ENCODE measurements around the gene PRSS21.

Gene PRSS21

DNA sequence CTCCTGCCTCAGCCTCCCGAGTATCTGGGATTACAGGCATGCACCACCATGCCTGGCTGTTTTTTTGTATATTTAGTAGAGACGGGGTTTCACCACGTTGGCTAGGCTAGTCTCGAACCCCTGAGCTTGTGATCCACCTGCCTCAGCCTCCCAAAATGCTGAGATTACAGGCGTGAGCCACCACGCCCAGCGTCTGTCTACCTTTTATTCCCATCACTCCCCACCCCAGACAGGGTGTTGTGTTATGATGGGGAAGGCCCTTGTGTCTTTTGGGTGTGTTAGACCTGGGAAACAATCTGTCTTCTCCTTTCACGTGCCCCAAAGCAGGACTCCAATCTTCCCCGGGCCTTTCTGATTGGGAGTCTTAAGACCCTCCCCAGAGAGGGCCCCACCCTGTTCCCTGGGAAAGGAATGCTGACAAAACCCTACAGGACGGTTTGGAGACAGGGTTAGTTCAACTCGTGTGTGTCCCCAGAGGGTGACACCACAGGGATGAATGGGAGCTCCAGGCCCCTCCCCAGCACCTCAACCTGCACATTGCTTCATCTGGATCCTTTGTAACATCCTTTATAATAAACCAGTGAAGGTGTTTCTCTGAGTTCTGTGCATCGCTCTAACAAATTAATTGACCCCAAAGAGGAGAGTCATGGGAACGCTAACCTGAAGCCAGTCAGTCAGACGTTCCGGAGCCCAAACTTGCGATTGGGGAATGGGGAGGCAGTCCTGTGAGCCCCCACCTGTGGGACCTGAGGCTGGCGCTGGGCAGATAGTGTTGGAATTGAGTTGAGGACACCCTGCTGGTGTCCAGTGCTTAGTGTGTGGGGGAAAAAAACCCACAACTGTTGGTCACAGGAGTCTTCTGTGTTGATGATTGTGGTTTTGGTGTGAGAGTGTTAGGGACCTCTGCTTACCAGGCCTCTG lies 36.8 kb upstream of the PRSS21 start:
- DNase-seq, result no peak

GRCh38 chr16:2782583-2783351 lies 34.3 kb upstream of the PRSS21 start:
- no peak for DNase-seq

GRCh38 chr16:2783581-2784357 lies 33.3 kb upstream of the PRSS21 start:
- no peak for DNase-seq

DNA sequence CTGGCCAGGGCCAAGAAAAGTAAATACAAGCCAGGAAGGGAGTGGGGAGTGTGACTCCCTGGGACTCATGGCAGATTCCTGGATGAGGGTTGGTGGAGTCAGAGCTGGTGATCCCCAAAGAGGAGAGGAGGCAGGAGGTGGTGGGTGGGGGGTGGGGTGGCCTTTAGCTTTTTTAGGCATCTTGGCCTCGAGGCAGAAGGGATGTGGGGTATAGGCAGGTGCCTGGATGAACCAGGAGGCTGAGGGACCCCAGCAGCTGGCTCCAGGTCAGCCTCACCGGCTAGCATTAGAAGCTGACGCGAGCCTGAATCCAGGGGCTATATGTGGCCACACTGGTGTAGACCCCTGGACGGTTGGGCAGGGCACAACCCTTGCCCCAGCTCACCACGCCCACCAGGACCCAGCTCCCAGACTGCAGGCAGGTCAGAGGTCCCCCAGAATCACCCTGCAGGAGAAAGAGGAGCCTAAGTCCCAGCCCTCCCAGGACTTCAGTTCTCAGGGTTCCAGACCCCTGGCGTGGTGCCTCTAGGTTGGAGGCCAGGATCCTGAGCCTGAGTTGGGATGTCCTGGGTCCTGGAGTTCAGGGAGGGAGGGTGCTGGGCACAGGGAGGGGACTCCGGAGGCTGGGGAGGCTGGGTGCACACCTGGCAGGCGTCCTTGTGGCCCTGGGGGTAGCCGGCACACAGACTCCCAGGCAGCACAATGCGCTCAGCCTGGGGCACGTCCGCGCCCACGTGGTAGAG lies 32.5 kb upstream of the PRSS21 start:
- DNase-seq, result no peak

DNA sequence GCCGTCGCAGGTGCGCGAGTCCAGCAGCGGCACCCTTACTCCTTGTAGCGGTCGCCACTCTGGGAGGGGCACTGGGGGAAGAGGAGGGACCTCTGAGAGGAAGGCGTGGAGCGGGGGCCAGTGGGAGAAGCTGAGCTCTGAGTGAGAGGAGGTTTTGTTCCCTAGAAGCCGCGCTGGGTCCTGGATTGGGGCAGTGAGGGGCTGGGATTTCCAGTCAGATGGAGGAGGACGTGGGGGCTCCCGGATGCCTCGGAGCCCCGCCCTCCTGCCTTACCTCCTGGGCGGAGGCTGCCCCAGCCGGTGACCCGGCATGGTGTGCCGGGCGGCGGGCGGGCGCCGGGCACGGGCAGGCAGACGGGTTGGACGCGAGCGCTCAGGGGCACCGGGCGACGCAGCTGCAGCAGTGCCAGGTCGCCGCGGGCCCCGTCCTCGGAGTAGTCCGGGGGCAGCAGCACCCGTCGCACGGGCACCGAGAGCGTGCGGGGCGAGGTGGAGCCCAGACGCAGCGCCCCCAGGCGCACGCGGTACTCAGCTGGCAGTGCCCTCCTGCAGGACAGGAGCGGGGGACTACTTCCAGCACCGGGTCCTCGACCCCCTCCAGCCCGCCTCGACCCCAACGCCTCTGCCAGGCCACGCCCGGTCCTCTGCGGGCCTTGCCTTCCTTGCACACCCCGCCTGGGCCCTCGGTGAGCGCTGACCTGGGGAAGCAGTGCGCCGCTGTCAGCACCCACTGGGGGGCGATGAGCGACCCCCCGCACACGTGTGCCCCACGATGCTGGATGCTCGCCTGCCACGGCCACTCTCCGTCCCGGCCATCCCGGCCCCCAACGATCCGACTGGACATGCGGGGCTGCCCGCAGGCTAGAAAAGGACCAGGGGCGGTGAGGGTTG lies 31.7 kb upstream of the PRSS21 start:
- no peak for DNase-seq

- DNase-seq, result no peak
Measured at GRCh38 chr16:2786061-2786825, 30.8 kb upstream of the PRSS21 start.

DNA sequence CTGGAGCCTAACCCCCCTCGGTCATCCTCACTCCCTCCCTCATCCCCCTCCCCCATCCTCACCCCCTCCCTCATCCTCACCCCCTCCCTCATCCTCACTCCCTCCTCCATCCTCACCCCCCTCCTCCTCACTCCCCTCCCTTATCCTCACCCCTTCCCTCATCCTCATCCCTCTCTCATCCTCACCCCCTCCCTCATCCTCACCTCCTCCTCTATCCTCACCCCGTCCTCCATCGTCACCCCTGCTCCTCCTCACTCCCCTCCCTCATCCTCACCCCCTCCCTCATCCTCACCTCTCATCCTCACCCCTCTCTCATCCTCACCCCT lies 30.2 kb upstream of the PRSS21 start:
- no peak for DNase-seq

- no peak for DNase-seq
Measured at GRCh38 chr16:2787406-2787805, 29.6 kb upstream of the PRSS21 start, which contains the start of gene PRSS33. PRSS33 (minus strand) TSS chr16:2787560; CDS start chr16:2786547, 1,013 bp downstream.

DNA sequence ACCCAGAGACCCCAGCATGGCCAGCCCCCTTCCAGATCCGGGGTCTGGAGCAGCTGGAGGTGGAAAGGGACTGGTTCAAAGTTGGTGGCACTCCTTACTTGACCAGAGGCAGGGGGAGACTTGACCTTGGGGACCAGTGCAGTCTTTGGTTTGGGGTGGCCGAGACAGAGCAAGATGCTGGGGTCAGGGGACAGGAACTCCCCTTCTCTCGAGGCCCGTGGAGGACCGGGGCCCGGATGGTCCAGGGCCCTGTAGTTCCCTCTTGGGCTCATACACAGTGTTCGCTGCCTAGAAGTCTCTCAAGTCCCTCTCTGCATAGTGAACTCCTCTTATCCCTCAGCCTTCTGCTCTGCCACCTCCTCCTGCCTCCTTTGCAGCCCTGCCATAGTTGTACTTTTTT lies 29.1 kb upstream of the PRSS21 start:
- no peak for DNase-seq

DNA sequence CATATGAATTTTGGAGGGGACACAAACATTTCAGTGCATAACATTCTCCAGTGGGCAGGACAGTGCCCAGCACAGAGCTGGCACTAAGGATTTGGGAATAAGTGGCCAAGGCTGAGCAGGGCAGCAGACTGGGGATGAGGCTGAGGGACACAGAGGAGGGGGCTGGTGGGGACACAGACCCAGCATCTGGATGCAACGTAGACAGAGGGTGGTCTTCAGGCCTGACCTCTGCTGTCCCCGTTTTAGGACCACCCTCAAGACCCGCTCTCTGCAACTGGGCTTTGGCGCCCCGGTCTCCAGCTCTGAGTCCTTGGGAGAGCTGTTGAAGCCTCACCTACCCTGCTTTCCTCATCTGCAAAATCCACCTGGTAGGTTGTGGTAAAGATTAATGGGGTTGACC lies 26.4 kb upstream of the PRSS21 start:
- no peak for DNase-seq

GRCh38 chr16:2791174-2791573 lies 25.9 kb upstream of the PRSS21 start:
- DNase-seq, result no peak

DNA sequence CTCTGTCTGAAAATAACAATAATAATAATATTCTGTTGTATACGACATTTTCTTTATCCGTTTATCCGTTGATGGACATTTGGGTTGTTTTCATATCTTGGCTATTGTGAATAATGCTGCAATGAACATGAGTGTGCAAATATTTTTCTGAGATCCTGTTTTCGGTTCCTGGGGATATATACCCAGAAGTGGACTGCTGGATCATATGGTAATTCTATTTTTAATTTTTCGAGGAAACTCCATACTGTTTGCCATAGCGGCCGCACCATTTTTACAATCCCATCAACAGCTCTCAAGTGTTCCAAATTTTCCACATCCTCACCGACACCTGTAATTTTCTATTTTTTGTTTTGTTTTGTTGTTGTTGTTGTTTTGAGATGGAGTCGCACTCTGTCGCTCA lies 24.1 kb upstream of the PRSS21 start:
- DNase-seq, result no peak

DNA sequence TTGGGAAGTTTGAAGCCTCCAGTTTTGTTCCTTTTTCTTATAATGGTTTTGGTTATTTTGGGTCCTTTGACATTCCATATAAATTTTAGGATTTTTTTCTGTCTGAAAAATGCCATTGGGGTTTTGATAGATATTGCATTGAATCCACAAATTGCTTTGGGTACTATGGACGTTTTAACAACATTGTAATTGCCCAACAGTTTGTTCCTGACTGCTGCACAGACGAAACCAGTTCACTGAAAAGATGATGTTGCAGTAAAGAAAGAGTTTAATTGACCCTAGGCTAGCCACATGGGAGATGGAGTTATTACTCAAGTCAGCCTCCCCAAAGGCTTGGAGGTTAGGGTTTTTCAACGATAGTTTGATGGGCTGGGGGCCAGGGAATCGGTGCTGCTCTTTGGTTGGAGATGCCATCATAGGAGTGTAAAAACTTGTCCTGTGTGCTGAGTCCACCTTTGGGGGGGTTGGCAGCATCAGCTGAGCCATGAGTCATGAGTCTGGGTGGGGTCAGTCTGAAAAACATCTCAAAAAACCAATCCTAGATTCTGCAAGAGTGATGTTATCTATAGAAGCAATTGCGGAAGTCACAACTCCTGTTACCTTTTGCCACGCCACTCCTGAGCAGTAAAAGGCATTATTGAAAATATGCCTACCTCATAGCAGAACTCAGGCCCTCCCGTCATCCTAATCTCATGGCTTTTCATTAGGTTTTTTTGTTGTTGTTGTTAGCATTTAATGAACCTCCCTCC lies 21.5 kb upstream of the PRSS21 start:
- no peak for DNase-seq

- DNase-seq, result no peak
Measured at GRCh38 chr16:2798723-2799204, 18.3 kb upstream of the PRSS21 start.

- DNase-seq, result no peak
Measured at GRCh38 chr16:2799205-2799858, 17.7 kb upstream of the PRSS21 start.

DNA sequence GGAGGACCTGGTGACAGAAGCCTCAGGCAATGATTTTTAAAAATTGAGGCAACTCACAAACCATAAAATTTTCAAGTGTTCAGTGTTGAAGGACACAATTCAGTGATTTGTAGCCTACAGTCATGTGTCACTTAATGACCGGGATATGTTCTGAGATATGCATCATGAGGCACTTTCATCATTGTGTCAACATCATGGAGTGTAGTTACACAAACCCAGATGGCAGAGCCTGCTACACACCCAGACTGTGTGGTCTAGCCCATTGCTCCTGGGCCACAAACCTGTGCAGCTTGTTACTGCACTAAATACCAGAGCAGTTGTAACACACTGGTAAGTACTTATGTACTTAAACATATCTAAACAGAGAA lies 17.2 kb upstream of the PRSS21 start:
- DNase-seq, result no peak

GRCh38 chr16:2803545-2804195 lies 13.4 kb upstream of the PRSS21 start:
- DNase-seq, result no peak

DNA sequence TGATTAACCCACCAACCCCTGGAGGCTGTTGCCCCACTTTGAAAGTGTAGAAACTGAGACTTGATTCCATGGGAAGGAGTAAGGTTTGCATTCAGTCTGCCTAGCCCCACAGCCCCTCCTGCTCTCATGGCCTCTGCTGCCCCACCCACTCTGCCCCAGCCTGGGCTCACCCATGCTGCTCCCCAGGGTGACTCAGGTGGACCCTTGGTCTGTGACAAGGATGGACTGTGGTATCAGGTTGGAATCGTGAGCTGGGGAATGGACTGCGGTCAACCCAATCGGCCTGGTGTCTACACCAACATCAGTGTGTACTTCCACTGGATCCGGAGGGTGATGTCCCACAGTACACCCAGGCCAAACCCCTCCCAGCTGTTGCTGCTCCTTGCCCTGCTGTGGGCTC lies 12.3 kb upstream of the PRSS21 start:
- DNase-seq, result no peak

GRCh38 chr16:2806286-2806685 lies 10.8 kb upstream of the PRSS21 start:
- DNase-seq, result no peak
